Measurements from ENCODE around the gene SLC6A16.

DNA sequence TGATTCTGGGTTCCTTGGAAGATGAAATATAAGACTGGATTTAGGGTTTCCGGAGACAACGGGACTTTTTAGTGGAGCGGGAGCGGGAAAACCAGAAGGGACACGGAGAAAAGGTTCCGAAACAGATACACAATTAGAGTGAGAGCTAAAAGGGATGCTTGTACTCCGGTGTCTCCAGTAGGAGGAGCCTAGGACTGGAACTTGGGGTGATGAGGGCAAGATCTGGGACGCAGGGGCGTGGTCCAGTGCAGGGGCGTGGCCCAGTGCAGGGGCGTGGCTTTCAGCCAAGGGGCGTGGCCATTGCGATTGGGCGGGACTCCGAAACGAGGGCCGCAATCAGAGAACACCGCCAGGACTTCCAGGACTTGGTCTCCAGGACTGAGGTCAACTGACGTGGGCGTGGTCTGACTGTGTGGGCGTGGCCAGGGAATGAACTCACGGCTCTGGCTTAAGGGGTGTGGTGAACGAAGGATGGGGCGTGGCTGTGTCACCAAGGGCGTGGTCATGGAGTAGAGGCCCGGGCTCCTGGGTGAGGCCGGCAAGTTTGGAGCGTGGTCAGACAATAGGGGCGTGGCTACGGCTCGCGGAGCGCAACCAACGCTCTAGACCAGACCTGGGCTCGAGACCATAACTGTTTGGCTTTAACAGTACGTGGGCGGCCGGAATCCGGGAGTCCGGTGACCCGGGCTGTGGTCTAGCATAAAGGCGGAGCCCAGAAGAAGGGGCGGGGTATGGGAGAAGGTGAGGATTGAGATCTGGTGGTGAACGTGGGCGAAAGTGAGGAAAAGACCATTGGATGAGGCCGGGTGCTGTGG is 38.5 kb upstream of the SLC6A16 start, which contains the start of gene DKKL1:
- TF ChIP-seq, protein P1, sequence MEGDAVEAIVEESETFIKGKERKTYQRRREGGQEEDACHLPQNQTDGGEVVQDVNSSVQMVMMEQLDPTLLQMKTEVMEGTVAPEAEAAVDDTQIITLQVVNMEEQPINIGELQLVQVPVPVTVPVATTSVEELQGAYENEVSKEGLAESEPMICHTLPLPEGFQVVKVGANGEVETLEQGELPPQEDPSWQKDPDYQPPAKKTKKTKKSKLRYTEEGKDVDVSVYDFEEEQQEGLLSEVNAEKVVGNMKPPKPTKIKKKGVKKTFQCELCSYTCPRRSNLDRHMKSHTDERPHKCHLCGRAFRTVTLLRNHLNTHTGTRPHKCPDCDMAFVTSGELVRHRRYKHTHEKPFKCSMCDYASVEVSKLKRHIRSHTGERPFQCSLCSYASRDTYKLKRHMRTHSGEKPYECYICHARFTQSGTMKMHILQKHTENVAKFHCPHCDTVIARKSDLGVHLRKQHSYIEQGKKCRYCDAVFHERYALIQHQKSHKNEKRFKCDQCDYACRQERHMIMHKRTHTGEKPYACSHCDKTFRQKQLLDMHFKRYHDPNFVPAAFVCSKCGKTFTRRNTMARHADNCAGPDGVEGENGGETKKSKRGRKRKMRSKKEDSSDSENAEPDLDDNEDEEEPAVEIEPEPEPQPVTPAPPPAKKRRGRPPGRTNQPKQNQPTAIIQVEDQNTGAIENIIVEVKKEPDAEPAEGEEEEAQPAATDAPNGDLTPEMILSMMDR (IDR thresholded peaks at IDR 0.05), result no peak
- TF ChIP-seq POLR2A (IDR thresholded peaks at IDR 0.05), result no peak
